GM10248 (cell line): ENCODE data around the gene FARS2.

Source experiments
- CTCF ChIA-PET: fragments of 300-600 bp; sonication (Branson Sonifier 250); formaldehyde crosslinking; extraction: SDS; loops from one replicate; lab custom pipeline; 2021; ENCODE audit warnings: antibody characterized with exemption; lab: Yijun Ruan, JAX
- POLR2A ChIA-PET: fragments of 350-650 bp; sonication (Branson Sonifier 250); formaldehyde crosslinking; extraction: SDS; loops from one replicate; lab custom pipeline; 2020; ENCODE audit warnings: antibody characterized with exemption; lab: Yijun Ruan, JAX
- DNase-seq: peaks from one replicate; pipeline ENCODE4 v3.0.0; 2012; ENCODE audit errors: extremely low spot score
- TF ChIP-seq, protein P1 (sequence below): IDR thresholded peaks from 2 replicates; pipeline ENCODE4 v1.5.1; 2012; ENCODE audit warnings: mild to moderate bottlenecking, low read depth; ENCODE audit errors: extremely low read depth, missing control alignments, control extremely low read depth

Gene FARS2

DNA sequence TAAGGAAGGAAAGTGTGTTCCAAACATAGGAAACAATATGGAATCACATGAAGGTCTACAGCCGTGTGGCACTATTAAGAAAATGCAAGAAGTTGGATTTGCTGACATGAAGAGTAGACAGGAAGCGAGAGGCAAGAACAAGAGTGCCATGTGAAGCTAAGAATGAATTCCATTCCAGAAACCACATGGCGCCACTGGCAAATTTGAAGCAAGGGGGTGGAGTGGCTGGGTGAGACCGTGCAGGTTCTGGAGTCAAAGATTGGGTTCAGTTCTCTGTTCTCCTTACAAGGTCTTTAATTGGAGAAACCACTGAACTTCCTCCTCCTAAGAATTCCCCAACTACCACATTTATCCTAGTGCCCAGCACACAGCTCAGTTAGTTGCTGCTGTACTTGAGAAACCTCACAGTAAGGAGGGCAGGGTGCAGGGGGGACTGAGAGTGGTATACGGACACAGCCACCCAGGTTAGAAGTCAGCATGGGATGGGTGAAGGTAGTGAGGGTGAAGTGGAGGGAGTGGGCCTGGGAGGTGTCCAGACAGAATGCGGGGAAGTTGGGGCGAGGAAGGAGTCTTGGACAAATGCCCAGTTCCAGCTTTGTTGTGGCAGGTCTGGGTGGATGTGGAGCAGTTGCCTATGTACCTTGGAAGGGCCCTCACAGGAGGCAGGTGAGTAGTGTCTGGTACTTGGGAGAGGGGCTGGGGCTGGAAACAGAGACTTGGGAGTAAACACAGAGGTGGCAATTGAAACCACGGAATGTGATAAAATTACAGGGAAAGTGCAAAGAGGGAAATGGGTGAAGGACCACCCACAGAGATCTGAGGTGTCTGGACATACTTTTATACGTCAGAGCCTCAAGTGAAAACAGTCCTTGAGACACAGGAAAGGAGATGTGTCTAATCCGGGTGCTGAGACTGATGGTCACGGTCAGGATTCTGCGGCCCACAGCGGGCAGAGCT, 14.9 kb upstream of the FARS2 start:
- no peak for DNase-seq
- CTCF ChIA-PET: interaction anchor here (0.8 kb wide), 1 partner anchor 10 kb away, joined by 3 read pairs; no protein-coding TSS in a partner anchor
- TF ChIP-seq, protein P1, sequence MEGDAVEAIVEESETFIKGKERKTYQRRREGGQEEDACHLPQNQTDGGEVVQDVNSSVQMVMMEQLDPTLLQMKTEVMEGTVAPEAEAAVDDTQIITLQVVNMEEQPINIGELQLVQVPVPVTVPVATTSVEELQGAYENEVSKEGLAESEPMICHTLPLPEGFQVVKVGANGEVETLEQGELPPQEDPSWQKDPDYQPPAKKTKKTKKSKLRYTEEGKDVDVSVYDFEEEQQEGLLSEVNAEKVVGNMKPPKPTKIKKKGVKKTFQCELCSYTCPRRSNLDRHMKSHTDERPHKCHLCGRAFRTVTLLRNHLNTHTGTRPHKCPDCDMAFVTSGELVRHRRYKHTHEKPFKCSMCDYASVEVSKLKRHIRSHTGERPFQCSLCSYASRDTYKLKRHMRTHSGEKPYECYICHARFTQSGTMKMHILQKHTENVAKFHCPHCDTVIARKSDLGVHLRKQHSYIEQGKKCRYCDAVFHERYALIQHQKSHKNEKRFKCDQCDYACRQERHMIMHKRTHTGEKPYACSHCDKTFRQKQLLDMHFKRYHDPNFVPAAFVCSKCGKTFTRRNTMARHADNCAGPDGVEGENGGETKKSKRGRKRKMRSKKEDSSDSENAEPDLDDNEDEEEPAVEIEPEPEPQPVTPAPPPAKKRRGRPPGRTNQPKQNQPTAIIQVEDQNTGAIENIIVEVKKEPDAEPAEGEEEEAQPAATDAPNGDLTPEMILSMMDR: no peak
- POLR2A ChIA-PET: no interaction called here

DNA sequence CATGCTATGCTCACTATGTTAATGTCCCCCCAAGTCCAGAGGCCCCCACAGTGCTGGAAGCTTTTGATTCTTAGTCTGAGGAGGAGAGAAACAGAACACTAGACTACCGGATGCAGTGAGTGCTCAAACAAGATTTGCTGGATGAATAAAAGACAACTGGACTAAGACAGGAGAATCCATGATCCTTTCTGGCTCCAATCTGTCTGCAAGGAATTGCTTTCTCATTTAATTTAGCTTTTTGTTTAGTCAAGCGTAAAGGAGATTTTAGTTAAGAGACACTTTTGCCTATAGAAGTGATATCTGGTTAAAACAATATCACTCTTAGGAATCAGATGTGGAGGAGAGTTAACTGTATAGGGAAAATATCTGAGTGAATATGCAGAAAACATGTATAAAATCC, 14.1 kb upstream of the FARS2 start:
- TF ChIP-seq, protein P1: no peak
- no peak for DNase-seq
- ChIA-PET POLR2A (no interaction called here), CTCF (no interaction called here)

DNA sequence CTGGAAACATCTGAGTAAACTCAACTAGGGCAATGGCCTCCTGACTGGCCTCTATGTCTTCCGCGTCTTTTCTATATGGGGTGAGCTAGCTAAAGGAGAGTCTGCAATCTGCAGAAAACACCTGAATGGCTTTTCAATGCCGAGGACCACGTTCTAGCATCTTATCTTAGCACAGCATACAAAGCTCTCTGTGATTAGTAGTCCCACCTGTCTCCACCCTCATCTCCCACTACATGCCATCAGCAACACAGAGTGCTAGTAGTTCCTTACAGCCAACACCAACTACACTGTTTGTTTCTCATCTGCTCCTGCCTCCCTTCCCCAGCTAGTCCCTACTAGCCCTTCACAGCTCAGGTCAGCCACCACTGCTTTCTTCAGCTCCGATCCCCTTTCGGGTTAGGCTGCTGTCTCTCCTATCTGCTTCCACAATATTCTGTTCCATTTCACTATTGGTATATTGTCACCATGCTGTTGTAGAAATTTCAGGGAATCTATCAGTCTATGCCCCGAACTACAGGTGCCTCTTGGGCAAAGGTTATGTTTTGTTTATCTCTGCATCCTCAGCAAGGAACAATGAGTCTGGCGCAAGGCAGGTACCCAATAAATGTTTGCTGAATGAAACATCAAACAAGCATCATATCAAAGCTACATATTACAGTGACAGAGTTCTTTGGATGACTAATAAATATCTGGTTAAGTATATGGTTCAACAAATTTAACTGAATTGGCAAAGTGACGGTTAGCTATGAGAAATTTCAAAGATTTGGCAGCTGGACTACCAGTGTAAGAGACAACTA, 12.8 kb upstream of the FARS2 start:
- CTCF ChIA-PET: interaction anchor here (0.8 to 2.2 kb wide), 5 partner anchors 9 to 105 kb away, joined by 3 to 5 read pairs (median 4); no protein-coding TSS in a partner anchor
- TF ChIP-seq, protein P1: no peak
- POLR2A ChIA-PET: no interaction called here
- no peak for DNase-seq

DNA sequence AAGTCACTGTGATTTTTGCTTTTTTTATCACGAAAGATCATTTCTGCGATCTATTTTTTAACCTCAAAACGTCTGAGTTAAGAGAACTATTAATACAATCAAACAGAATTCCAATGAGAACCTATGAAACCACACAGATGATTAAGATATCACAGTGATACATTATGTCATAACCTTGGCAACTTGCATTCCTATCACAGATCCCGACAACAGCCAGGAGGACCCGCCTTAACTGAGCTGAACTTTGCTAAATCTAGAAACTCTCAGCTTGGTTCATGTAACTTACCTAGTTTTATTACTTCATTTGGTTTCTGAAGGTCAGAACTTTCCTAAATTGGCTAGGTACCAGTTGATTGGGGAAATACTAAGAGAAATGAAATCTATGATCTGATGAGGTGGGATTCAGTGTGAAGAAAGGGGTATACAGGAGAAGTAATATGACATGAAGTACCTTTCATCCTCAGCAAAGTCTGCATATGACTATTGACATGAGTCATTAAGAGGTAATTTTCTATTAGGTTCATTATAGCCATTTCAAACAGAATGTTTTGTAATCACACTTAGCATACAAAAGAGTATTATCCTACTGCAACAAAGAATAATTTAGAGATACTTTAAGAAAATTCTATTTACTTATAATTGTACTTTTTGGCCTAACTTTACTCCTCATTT, 11.7 kb upstream of the FARS2 start:
- ChIA-PET POLR2A (no interaction called here), CTCF (interaction anchor here (1.3 to 2.2 kb wide), 2 partner anchors 8 to 106 kb away, joined by 4 to 5 read pairs; no protein-coding TSS in a partner anchor)
- no peak for DNase-seq
- TF ChIP-seq, protein P1: no peak

DNA sequence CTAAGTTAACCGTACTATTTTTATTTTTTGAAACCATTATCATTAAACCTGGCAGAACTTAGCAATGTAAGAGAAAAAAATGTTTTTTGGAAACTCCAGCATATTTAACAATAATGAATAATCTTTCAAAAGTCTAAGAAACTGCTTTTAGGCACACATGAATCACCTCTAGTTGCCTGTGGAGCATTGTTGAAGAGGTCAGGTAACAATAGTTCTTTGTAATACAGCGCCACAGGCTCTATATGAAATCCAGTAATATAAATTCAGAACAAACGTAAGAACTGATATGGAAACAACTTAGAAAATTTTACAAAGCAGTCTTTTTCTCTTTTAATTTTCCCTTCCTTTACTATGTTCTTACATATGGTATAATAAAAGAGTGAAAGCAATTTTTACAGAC, 10.9 kb upstream of the FARS2 start:
- TF ChIP-seq, protein P1: no peak
- ChIA-PET POLR2A (no interaction called here), CTCF (no interaction called here)
- no peak for DNase-seq

DNA sequence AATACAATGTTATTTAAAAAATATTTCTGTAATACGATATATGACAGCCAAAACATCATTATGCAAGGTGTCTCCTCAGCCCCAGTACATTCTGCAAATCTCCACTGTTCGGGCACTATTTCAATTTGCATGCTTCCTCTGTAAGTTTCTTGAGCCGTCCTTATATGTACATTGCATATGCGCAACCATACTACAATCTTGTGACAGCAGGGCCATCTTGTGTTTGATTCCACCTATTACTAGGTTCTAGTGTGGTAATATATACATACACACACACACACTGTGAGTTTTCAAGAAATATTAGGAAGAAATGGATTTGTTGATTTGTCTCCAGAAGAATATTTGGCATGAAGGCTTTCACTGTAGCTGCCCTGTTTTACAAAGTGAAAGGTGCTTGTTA, 10.4 kb upstream of the FARS2 start:
- POLR2A ChIA-PET: no interaction called here
- TF ChIP-seq, protein P1: no peak
- DNase-seq: no peak
- CTCF ChIA-PET: no interaction called here
